Measurements from ENCODE around the gene ARL5C.
"Not testable (repeated sequence)": the region's sequence is repeated elsewhere in the genome, so short reads cannot be mapped to it uniquely, and the experiment has no call there.

ARL5C gene

DNA sequence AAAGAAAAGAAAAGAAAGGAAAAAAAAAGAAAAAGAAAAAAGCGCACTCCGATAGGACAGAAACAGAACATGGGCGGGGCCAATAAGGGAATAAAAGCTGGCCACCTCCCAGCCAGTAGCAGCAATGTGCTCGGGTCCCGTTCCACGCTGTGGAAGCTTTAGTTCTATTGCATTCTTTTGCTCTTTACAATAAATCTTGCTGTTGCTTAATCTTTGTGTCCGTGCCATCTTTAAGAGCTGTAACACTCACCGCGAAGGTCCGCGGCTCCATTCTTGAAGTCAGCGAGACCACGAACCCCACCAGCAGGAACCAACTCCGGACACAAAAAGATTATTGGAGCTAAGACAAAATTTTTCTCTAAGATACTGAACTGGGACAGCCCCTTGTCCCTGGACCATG is 3.1 kb upstream of the ARL5C start:
- no peak for DNase-seq

DNA sequence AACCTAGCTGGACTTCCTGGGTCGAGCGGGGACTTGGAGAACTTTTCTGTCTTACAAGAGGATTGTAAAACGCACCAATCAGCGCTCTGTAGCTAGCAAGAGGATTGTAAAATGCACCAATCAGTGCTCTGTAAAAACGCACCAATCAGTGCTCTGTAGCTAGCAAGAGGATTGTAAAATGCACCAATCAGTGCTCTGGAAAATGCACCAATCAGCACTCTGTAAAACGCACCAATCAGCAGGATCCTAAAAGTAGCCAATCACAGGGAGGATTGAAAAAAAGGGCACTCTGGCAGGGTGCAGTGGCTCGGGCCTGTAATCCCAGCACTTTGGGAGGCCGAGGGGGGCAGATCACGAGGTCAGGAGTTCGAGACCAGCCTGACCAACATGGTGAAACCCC is 2.5 kb upstream of the ARL5C start:
- DNase-seq: not testable (repeated sequence)

DNA sequence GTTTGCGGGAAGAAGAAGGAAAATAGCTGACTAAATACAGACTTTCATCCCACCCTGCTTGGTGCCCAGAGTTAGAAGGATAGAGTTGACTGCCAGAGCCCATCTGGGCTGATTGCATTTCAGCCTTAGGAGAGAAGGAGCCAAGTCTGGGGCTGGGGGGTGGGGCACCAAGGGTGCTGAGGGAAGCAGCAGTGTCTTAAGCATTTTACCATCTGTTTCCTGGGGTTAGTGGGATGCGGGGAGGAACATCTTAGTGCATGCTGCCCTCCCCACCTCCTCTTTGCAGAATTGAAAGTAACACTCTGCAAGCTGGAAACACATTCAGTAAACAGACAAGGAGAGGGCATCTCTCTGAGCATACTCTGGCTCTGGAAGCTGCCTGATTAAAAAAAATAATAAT is 1.5 kb upstream of the ARL5C start:
- peak in 27 of 58 donors; percentile 10 to 61 (median 25) for DNase-seq

DNA sequence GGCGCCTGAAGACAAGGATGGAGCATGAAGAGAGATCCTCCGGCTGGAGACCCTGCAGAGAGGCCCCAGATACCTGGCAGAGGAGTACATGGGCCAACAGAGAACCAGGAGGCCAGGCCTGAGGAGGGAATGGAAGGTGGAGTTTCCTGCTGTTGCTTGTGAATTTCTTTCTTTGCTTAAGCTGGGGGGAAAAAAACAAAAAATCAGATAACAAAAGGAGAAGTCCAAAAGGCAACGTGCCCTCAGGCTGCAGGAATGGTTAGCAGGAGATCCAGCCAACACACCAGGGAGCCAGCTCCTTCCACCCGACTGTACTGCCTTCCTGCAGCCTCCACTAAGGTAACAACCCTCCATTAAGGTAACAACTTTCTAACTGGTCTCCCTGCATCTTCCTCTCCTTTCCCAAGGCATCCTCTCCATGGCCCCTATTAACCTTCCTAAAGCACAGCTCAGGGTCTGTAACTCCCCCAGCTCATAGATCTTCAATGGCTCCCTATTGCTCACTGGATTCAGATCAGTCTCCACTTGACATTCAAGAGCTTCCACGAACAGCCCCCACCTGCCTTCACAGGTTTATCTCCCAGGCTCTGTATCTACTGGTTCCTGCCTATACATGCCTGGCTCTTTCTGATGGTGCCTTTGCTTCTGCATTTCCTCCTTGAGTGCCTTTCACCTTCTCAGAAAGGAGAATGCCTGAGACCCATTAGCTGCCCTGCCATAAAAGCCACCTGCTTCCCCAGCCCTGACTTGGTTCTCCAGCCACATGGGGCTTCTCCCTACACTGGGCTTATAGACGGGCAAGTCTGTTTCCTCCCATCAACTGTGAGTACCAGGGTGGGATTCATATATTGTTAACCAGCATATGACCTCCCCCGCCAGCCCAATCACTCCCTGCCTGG is 725 bp upstream of the ARL5C start:
- DNase-seq: no peak

DNA sequence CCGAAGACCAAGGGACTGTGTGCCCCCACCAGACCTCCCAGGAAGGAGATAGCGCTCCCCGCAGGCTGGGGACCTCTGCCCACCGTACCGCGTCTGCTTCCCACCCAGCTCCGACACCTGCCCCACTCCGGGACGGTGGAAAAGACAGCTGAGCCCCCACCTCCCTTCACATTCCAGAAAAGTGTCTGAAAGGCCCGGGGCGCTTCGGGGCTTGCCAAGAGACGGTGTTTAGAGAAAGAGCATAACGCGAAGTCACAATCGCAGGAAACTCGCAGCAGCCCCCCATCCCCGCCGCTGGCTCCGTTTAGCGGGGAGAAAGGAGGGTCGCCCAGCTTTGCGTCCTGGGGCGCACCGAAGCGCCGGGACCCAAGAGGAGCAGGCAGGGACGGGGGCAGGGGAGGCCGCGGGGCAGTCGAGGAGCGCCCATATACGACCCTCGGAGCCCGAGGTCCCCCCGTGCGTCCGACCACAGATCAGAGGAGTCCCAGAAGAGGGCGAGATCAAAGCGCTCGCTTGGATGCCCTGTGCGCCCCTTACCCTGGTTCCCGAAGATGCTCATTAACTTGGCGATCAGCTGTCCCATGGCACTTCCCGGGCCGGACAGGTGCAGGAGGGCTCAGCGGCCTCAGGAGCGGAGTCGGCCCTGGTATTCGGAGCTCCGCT is 652 bp downstream of the ARL5C start:
- DNase-seq: no peak

DNA sequence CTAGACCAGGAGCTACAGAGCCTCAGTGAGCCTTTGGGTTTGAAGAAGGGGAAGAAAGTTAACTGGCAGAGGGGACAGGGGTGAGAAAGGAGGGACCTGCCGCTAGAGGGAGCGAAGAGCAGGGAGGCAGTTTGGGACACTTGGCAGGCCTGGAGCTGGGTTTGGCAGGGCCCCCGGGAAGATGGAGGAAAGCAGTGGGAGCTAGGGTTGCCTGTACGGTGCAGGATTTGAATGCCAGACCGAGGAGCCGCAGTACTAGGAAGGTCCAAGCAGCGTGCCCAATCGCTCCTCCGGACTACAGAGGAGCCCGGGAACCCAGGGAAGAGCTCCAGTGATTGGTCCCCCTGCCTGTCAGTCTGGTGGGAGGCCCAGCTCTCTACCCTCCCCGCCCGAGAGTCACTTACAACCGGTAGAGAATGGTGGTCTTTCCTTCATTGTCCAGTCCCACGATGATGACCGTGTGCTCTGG is 1.3 kb downstream of the ARL5C start:
- DNase-seq: peak in 50 of 58 donors; percentile 20 to 87 (median 53)

DNA sequence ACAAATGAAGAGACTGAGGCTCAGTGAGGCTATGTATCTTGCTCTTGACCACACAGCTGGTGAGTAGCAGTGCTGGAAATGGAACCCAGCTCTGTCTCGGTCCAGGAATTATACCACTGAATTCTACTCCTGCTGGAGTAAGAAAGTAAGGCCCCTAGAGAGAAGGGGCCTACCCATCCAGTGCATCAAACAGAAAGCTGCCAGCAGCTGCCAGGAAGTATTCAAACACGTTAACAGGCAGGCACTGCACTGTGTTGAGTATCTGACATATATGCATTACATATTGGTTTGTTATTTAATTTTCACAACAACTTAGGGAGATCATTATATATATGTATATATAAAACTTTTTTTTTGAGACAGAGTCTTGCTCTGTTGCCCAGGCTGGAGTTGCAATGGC is 4.0 kb downstream of the ARL5C start:
- no peak for DNase-seq

DNA sequence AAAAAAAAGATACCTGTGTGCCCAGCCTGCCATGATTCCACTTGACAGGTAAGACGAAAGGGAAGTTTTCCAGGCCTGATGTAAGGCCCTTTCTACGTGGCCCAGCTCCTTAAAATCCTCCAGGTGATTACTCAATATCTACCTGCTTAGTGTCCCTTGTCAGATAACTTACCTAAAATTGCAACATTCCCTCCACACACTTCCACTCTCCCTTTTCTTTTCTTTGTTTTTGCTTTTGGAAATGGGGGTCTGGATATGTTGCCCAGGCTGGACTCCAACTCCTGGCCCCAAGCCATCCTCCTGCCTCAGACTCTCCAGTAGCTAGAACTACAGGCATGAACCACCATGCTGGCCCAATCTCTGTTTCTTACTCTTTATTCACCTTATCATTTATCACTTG is 7.3 kb downstream of the ARL5C start:
- no peak for DNase-seq

DNA sequence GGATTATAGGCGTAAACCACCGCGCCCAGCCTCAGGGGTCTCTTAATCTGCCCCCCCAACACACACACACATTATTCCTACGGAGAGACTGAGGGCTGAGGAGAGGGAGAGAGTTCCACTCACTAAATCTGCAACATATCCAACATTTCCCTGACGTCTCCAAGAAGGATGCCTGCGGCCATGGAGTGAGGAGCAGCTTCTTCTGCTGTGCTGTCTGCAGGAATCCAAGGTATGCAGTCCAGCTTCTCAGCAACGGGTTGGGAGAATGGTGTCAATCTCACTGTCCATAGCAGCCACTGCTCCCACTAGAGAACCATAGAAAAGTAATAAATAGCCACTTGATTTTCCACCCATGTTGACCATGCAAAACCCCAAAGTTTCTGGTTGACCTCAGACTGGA is 9.5 kb downstream of the ARL5C start:
- DNase-seq: no peak

DNA sequence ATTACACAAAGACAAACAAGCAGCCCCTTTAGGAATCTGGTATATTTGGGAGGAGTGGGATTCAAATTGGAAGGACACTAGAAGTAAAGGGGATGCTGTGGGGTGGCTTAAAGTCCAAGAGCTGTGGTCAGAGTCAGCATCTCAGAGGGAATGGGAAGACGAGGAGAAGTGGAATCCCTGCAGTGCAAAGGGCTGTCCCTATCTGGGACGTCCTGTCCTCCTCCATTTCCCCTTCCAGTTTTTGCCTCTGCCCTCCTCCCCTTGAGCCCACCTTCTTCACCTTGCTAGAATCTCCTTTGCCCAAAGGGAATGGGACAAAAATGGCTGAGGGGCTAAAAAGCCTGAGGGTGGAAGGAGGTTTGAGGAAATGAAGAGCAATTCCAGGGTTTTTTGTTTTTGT is 10.3 kb downstream of the ARL5C start:
- DNase-seq: no peak

DNA sequence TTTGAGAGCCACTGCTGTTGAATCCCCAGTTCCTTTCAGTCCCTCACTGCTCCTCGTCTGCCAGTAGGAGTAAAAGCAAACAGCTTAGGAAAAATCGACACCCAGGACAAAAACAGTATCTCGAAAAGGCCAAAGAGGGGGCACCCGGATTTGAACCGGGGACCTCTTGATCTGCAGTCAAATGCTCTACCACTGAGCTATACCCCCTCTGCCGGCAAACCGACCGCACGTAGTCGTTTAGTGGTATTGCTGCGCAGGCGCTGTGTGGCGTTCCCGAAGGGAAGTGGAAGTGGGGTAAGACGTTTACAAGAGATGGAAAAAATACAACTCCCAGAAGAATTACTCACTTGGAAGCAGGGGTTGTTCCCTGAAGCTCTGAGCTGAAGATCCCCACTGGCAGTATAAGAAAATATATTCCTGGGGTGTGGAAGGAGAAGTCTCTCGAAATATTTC is 12.3 kb downstream of the ARL5C start:
- peak in 57 of 58 donors; percentile 67 to 97 (median 87) for DNase-seq

DNA sequence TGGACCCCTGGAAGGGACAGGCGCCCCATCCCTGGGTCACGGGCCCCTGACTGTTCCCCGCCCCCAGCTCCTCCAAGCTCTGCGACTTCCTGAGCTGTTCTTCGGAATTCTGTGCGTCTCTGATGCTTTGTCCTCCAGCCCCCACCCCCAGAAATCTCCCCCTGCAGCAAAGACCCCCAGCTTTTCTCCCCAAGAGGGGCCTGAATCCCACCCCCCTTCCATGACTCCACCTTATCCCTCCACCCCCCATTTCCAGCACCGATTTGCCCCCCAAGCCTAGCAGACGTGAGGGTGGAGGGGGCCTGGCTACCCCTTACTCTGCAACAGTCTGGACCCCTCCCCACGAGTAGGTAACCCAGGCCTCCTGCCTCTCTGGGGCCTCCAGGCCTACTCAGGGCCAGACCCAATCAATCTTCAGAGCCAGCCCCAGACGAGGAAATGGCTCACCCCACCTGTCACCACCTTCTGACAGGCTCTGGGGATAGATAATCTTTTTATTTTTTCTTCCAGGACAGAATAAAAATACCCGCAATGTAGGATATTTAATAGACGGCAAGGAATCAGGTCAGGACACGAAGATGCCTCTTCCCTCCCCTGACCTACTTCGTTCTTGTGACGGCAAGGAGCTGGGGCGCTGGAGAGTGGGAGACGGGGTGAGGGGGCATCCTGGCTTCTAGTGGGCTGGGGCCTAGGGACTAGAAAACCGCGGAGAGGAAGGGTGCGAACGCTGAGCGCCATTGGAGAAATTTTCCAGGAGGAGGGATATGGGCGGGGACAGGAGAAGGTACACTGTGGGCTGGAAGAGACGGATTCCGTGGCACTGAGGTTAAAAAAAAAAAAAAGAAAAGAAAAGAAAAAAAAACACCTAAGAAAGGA is 13.8 kb downstream of the ARL5C start:
- peak in 8 of 58 donors; percentile 8 to 68 (median 48) for DNase-seq

DNA sequence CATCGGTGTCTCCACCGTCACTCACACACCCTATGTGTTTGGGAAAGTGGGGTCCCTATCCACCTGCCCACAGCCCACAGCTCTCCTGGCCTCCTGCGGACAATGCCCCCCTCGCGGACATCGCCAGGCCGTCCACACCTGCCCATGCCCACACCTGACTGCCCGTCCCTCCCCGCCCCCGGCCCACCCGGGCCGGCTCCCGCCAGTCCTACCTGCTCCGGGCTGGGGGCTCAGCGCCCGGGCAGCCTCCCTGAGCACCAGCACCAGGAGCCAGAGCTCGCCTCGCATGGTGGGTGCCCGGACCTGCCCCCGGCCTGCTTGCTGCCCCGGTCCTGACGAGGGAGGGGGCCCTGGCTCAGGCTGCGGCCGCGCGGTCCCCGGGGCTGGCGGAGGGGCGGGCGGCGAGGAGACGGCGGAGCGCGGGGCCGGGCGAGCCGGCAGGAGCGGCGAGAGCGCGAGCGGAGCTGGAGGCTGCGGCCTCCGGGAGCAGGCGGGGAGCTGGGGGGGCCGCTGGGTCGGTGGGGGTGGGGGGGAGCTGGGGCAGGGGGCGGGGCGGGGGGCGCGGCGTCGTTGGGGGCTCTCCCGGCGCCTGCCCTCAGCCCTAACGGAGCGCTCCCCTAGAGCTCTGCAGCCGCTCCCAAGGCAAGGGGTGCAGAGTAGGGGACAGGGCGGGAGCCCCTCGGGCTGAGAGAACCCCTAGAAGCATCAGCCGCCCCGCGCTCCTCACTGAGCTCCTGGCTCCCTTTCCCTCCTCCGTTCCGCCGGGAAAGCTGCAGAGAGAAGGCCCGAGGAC is 14.6 kb downstream of the ARL5C start, which contains the start of gene PLXDC1:
PLXDC1 (minus strand) TSS at position 488 of the 793 bp plus-strand sequence; CDS start at position 288, 200 bp downstream.
- no peak for DNase-seq

DNA sequence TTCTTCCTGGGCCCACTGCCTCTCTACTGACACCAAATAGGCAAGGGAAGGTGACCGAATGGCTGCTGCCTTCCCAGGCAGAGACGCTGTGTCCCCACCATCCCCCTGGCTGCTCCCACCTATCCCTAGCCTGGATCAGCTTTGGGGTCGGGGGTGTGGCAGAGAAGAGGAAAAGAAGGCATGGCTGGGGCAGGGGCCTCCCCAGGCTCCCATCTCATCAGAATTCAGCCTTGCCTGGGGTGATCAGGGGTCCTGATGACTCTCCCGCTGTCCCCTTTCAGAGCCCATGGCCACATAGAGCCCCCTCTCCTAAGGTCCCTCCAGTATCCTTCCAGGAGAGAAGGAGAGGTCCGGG is 15.2 kb downstream of the ARL5C start:
- no peak for DNase-seq

DNA sequence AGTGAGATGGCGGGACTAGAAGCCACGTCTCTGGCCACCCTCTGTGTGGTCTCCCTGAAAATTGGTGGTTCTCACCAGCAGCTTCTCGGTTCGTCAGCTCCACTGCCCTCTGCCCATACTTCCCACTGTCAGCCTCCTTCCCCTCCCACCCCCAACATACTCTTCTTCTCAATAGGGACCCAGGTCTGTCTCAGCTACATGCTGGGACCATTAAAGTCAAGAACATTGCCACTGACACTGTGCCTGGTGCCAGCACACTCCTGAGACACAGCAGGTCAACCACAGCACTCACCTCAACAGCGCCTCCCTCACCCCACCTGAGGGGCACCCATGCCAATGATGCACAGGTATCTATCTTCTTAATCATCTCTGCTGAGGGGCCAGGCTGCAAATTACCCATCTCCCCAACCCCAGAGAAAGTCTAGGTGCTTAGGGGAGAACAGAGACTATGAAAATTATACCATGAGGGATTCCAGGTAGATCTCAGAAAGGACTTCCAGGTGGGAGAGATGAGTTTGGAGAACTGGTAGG is 15.8 kb downstream of the ARL5C start:
- no peak for DNase-seq

DNA sequence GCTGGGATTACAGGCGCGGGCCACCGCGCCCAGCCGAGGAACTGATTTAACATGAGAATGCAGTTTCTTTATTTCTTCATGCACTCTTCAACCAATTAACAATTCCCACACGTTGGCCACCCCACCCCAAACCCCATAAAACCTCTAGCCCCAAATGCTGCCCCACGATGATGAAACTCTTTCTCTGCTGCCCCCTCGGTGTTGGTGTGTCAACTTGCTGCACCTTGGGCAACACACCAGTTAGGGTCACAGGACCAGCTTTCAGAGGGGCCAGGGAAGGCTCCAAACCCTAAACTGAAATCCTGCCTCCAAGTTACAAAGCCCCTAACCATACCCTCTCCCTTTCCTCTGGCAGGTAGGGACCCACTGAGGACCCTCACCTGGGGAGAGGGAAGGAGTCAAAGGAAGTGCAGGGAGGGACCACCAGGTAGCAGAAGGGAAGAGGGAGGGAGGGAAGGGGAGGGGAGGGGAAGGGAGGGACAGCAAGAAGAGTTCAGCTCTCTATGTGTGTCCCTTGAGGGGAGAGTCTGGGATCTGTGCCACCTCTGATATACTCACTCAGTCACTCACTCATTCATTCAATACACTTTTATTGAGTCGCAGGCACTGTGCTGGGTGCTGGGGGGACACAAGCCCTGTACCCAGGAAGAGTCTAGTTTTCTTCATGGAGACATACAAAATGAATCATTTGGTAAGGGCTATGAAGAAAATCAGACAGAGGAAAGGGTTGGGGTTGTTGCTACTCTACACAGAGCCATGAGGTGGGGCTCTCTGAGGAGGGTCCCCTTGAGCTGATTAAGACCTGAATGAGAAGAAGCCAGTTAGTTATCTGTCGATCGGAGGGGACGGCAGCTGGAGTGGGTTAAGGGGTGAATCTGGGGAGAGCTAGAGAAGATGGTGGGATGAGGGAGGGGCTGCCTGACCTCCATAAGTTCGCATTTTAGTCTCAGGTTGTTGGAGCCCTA is 18.5 kb downstream of the ARL5C start:
- DNase-seq: no peak

DNA sequence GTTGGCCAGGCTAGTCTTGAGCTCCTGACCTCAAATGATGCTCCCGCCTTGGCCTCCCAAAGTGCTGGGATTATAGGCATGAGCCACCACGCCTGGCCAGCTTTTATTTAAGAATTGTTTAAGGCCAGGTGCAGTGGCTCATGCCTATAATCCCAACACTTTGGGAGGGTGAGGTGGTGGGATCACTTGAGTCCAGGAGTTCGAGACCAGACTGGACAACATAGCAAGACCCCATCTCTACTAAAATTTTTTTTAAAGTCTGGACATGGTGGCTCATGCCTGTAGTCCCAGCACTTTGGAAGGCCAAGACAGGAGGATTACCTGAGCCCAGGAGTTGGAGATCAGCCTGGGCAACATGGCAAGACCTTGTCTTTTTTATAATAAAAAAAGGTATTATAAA is 19.7 kb downstream of the ARL5C start:
- DNase-seq: no peak

DNA sequence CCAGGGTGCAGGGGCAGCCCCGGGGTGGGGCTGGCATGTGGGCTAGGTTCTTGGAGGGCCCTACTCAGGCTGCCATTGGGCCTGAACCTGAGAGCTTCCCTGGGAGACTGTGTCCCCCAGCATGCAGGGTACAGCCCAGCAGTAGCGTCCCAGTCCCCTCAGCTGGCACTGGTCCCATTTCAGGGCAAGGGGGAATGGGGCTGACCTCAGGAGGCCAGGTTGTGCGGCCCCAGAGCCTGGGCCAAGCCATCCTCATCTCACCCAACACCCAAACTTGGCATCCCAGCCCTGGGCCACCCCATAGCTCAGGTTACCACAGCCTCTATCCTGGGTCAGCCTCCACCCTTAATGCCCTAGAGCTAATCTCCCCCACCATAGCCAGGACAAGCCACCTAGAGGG is 20.8 kb downstream of the ARL5C start:
- DNase-seq: no peak

DNA sequence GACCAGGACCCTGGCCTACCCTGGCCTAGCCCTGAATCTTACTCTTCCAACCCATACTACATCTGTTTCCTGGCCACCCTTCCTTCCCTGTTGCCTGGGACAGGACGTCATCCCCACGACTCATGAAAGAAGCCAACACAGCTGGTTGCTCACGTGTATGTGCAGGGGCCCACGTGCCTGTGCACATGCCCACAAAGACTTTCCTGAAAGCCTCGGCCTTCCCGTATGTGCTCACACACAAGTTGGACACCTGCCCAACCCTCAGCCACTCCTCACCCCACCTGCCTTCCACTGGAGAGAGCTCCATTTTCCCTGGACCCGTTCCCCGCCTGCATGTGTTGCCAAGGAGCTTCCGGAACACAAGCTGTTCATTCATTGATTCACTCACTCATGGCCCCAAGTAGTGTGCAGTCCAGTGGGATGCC is 21.5 kb downstream of the ARL5C start:
- peak in 23 of 58 donors; percentile 4 to 77 (median 35) for DNase-seq

All from anterior cingulate cortex (tissue), 58 donors.